NT2/D1 (cell line): ENCODE data around the gene DNAH8.
A peak's percentile ranks its signal among the peaks of the same experiment; 100 is the strongest.

Source experiments
- DNase-seq: peaks from one replicate; pipeline ENCODE4 v3.0.0-alpha.2; 2011; ENCODE audit warnings: low read depth, low spot score
- H3K27me3 ChIP-seq: 2 replicates; pipeline ENCODE4 v1.6.0; 2011; ENCODE audit warnings: mild to moderate bottlenecking; ENCODE audit not compliant: insufficient read length, insufficient read depth
- H3K36me3 ChIP-seq: 2 replicates; pipeline ENCODE4 v1.6.1; 2011; ENCODE audit warnings: mild to moderate bottlenecking, low read length, mixed read lengths; ENCODE audit not compliant: insufficient read depth, insufficient read length
- H3K4me1 ChIP-seq: 2 replicates; pipeline ENCODE4 v1.5.1; 2011; ENCODE audit not compliant: insufficient read depth, insufficient read length
- H3K4me3 ChIP-seq: 2 replicates; pipeline ENCODE4 v1.5.1; 2011; ENCODE audit warnings: low read depth; ENCODE audit not compliant: insufficient read length
- H3K9ac ChIP-seq: 2 replicates; pipeline ENCODE4 v1.6.0; 2011; ENCODE audit warnings: low read depth; ENCODE audit not compliant: insufficient read length
- H3K9me3 ChIP-seq: 2 replicates; pipeline ENCODE4 v1.5.1; 2011; ENCODE audit warnings: mild to moderate bottlenecking, low read length; ENCODE audit not compliant: insufficient read depth
- SUZ12 ChIP-seq: IDR thresholded peaks from 2 replicates; pipeline ENCODE4 v1.6.1; 2011; ENCODE audit not compliant: insufficient read length, insufficient read depth; ENCODE audit errors: extremely low read depth
- YY1 ChIP-seq: IDR thresholded peaks from 2 replicates; pipeline ENCODE4 v1.6.1; 2011; ENCODE audit not compliant: insufficient read length, insufficient read depth
- ZNF274 ChIP-seq: IDR thresholded peaks from 2 replicates; pipeline ENCODE4 v1.6.1; 2011; ENCODE audit warnings: mild to moderate bottlenecking, low read depth, low read length

DNAH8 gene

GRCh38 chr6:38755207-38755606 lies 40.1 kb downstream of the DNAH8 start:
- Histone ChIP-seq H3K36me3 (no peaks in the 10 kb centered on the region), H3K27me3 (no peaks in the 10 kb centered on the region), H3K9ac (no peak overlapping the region), H3K4me3 (no peak overlapping the region), H3K9me3 (no peaks in the 10 kb centered on the region), H3K4me1 (no peaks in the 10 kb centered on the region)
- TF ChIP-seq ZNF274 (no peak), YY1 (no peak), SUZ12 (no peak)
- no peak for DNase-seq

DNA sequence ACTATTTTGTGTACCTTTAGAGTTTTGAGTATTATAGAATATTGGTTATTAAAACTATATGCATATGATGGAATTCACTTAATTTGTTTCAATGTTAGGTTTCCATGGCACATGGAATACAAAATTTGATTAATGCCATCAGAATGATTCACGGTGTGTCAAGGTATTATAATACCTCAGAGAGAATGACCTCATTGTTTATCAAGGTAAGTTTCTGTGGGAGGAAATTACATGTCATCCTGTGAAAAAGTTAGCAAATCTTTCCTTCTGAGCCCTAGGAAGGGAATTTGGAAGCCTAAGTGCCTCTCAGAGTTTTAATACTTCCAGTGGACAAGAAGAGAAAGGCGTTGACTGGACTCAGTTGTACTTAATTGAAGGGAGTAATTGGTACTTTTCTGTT lies 40.8 kb downstream of the DNAH8 start:
- TF ChIP-seq YY1 = no peak
- no peak for TF ChIP-seq ZNF274
- TF ChIP-seq SUZ12 = no peak
- DNase-seq = no peak
- Histone ChIP-seq H3K9me3 (no peaks in the 10 kb centered on the region), H3K9ac (no peak overlapping the region), H3K4me1 (no peaks in the 10 kb centered on the region), H3K4me3 (no peak overlapping the region), H3K36me3 (no peaks in the 10 kb centered on the region), H3K27me3 (no peaks in the 10 kb centered on the region)

- DNase-seq = no peak
- Histone ChIP-seq H3K9ac (no peak overlapping the region), H3K36me3 (no peaks in the 10 kb centered on the region), H3K27me3 (no peaks in the 10 kb centered on the region), H3K4me1 (no peaks in the 10 kb centered on the region), H3K4me3 (no peak overlapping the region), H3K9me3 (no peaks in the 10 kb centered on the region)
- TF ChIP-seq SUZ12 = no peak
- no peak for TF ChIP-seq ZNF274
- TF ChIP-seq YY1 = no peak
These were observed 45.0 kb downstream of the DNAH8 start for GRCh38 chr6:38760097-38760496.

DNA sequence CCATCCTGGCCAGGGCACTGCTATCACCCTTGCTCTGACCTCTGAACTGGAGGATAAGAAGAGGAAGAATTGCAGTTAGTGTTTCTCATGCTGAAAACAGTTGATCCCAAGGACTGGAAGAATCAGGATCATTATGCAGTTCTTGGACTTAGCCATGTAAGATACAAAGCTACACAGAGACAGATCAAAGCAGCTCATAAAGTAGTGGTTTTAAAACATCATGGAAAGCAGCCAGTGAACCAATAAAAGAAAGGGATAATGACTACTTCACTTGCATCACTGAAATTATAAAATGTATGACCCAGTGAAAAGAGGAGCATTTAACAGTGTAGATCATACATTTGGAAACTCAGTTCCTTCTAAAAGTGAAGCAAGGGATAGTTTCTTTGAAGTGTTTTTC lies 47.7 kb downstream of the DNAH8 start:
- Histone ChIP-seq H3K4me3 (no peak overlapping the region), H3K27me3 (no peaks in the 10 kb centered on the region), H3K36me3 (no peaks in the 10 kb centered on the region), H3K9ac (no peak overlapping the region), H3K4me1 (no peaks in the 10 kb centered on the region), H3K9me3 (no peaks in the 10 kb centered on the region)
- DNase-seq = no peak
- TF ChIP-seq SUZ12 = no peak
- no peak for TF ChIP-seq ZNF274
- TF ChIP-seq YY1 = no peak

DNA sequence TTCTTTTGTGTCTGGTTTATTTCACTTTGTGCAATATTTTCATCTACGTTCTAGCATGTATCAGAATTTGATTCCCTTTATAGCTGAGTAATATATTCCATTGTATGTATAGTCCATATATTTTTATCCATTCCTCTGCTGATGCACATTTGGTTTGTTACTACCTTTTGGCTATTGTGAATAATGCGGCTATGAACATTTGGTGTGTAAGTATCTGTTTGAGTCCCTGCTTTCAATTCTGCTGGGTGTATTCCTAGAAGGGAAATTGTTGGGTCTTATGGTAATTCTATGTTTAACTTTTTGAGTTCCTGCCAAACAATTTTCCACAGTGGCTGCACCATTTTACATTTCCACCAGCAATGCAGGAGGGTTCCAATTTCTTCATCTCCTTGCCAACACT lies 52.4 kb downstream of the DNAH8 start:
- Histone ChIP-seq H3K4me3 (no peak overlapping the region), H3K36me3 (peaks cover 3% of the 10 kb centered on the region), H3K9ac (no peak overlapping the region), H3K27me3 (no peaks in the 10 kb centered on the region), H3K4me1 (no peaks in the 10 kb centered on the region), H3K9me3 (no peaks in the 10 kb centered on the region)
- TF ChIP-seq YY1 = no peak
- no peak for TF ChIP-seq ZNF274
- TF ChIP-seq SUZ12 = no peak
- DNase-seq = no peak

- Histone ChIP-seq H3K4me3 (no peak overlapping the region), H3K9ac (no peak overlapping the region), H3K9me3 (no peaks in the 10 kb centered on the region), H3K27me3 (no peaks in the 10 kb centered on the region), H3K4me1 (no peaks in the 10 kb centered on the region), H3K36me3 (peaks cover 3% of the 10 kb centered on the region)
- TF ChIP-seq YY1 (no peak), ZNF274 (no peak), SUZ12 (no peak)
- DNase-seq = peak; percentile 16
These were observed 58.2 kb downstream of the DNAH8 start for GRCh38 chr6:38773338-38773737.

DNA sequence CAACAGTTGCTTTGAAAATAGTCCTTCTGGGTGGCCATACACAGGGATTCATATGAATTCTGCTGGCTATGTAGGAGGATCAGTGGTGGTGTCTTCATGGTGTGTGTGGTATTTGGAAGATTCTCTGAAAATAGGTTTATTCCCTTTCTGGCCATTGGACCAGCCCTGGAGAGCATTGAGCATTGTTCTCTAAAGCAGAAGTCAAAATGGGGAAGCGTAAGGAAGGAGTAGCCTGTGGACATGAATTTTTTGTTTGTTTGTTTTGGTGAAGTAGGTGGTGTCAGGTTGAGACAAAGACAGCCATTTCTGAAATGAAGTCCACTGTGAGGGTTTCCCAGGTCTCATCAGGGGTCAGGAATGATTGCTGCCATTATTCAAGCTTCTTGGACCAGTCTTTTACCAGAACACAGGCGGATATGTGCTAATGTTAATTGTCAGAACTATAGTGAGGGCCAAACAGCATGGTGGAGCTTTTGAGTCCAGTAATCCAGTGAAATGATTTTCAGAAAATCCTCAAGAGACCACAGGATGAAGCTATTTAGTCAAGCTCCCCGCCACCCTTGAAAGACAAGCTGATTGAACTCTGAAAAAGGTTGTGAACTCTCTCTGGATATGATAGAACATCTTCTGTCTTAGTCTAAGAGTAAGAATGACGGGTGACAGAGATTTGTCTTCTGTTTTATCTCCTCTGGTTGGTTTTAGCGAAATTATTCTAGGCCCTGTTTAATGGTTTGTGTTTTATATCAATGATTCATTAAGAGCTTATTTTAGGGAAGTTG lies 60.0 kb downstream of the DNAH8 start:
- TF ChIP-seq YY1 (no peak), SUZ12 (no peak), ZNF274 (no peak)
- no peaks in the 10 kb centered on the region for H3K9me3 ChIP-seq
- DNase-seq = no peak
- peaks cover 3% of the 10 kb centered on the region for H3K36me3 ChIP-seq
- no peak overlapping the region for H3K9ac ChIP-seq
- no peaks in the 10 kb centered on the region for H3K27me3 ChIP-seq
- no peaks in the 10 kb centered on the region for H3K4me1 ChIP-seq
- no peak overlapping the region for H3K4me3 ChIP-seq
